Activated CD8-positive, alpha-beta memory T cell treated with anti-CD3 and anti-CD28 coated beads for 36 hours (primary cell): ENCODE measurements around the gene BOLL. TPM values are rescaled to one million over a fixed set of nuclear protein-coding genes. Genes with fewer than 3 reads are reported as not detected.
"Not testable (repeated sequence)": the region's sequence is repeated elsewhere in the genome, so short reads cannot be mapped to it uniquely, and the experiment has no call there.

ENCODE experiments used
- CTCF ChIA-PET: fragments of 350-600 bp; sonication (Branson Sonifier 250); formaldehyde crosslinking; loops from one replicate; lab custom pipeline; 2021; ENCODE audit warnings: antibody characterized with exemption; lab: Charles Lee
- POLR2A ChIA-PET: fragments of 350-600 bp; sonication (Branson Sonifier 250); formaldehyde crosslinking; loops from one replicate; lab custom pipeline; 2021; ENCODE audit warnings: antibody characterized with exemption; lab: Charles Lee
- total RNA-seq, 2 experiments: library from RNA; stranded (reverse); gene quantifications; one replicate each; pipeline ENCODE4 v1.2.3, GENCODE V29; 2021

BOLL gene
- total RNA-seq, 2 experiments from 2014 or later: not detected

DNA sequence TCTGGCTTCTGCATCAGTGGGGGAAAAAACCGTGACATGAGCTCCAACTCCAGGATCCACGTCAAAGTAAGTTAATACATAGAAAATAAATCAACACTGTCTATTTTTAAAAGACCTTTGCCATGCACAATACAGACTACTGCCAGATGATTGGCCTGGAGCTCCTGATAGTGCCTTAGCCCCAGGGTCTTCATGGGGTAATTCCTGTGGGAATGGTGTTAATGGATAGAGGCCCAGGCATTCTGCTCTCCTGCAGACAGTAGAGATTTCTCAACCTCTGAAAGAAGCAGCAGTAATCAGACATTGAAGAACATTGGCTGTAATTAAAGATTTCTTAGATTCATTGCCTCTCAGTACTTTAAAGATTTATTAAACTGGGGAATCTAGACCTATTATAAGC lies 15.0 kb upstream of the BOLL start:
- POLR2A ChIA-PET: no interaction called here
- CTCF ChIA-PET: no interaction called here

DNA sequence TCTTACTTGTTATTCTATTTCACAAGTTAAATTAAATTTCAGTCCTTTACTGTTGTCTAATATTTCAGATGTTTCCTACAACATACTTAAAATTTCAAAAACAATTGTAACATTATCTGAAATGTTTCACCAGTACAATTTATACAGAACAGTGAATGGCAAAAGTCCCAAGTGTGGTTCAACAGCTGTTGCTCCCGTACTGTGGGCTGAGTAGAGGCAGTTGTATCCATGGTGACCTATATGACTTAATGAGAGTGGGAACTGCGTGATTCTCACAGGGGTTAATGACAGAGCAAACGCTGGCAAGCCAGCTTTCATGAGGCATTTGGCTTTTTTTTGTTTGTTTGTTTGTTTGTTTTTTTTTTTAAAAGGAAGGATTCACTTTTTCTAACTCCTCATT lies 13.9 kb upstream of the BOLL start:
- CTCF ChIA-PET: no interaction called here

DNA sequence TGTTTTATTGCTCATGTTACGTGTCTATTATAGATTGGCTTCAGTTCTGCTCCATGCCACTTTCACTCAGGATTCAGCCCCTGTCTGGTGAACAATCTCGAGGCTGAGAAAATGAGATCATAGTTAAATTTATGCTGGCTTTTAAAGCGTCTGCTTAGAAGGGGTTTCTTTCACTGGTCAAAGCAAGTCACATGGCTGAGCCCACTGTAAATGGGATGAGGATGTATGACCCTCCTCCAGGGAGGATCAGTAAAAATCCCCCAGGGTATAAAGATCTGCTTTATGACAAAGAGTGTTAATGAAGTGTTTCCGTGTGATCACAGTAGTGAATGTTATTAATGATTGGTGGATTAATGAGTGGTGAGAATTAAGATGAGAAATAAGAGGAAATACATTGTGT lies 13.1 kb upstream of the BOLL start:
- CTCF ChIA-PET: no interaction called here

More for the DNA sequence above, 13.9 kb upstream of the BOLL start:
- POLR2A ChIA-PET: no interaction called here

DNA sequence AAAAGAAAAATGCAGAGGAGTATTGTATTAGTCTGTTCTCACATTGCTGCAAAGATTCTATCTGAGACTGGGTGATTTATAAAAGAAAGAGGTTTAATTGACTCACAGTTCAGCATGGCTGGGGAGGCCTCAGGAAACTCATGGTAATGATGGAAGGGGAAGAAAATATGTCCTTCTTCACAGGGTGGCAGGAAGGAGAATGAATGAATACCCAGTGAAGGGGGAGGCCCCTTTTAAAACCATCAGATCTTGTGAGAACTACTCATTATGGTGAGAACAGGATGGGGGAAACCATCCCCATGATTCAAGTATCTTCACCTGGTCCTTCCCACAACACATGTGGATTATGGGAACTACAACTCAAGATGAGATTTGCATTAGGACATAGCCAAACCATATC lies 10.2 kb upstream of the BOLL start:
- ChIA-PET CTCF (no interaction called here), POLR2A (no interaction called here)

More for the DNA sequence above, 13.1 kb upstream of the BOLL start:
- POLR2A ChIA-PET: no interaction called here

DNA sequence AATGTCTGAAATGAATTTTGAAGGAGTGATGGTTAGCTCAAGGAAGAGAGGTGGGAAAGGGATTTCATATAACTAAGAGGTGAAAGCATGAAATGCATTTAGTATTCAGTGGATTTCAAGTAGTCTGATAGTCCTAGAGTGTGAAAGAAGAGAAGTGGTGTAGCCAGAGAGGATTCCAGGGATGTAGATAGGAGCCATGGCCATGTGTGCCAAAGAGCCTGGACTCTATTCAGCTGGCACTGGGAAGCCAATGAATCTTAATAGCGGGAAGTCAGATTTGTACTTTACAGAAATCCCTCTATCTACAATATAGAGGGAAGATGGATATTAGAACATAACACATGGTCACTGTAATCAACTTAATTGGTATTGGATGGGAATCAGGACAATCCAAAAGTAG lies 8.3 kb upstream of the BOLL start:
- CTCF ChIA-PET: no interaction called here
- POLR2A ChIA-PET: no interaction called here

DNA sequence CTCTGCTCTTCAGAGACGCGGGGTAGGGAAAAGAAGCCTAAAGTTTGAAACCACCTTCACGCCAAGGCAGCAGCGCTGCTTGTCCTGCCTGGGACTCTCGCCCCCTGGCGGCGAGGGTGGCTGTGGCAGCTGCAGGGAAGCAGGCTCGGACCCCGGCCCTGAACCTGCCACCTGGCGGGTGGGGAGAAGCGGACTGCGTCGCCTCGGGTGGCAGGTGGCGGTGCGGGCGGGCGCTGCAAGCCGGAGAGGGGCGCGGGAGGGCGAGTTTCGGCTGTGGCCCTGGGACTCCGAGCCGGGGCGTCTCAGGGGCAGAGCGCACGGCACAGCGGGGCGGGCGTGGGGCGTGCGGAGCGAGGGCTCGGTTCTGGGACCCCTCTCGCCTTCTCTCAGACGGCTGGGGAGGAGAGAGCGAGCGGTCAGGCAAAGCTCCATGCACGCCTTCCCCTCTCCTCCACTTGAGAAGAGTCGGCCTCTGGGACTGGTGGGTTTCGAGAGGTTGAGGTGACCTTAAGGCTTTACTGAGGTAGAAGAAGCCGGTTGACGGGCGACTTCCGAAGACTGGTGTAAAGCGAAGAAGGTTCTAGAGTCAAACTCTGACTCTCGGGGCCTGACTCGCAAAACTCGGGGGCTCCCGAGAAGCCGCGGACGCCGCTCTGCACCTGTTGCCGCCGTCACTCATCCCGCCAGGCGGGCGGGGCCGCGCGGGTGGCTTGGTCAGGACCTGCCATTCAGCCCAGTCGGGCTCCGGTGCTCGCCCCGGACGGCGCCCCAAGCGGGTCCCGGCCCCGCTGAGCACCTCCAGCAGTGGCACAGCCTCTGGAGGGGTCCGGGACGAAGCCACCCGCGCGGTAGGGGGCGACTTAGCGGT lies 1.1 kb upstream of the BOLL start:
- CTCF ChIA-PET: no interaction called here
- POLR2A ChIA-PET: no interaction called here

DNA sequence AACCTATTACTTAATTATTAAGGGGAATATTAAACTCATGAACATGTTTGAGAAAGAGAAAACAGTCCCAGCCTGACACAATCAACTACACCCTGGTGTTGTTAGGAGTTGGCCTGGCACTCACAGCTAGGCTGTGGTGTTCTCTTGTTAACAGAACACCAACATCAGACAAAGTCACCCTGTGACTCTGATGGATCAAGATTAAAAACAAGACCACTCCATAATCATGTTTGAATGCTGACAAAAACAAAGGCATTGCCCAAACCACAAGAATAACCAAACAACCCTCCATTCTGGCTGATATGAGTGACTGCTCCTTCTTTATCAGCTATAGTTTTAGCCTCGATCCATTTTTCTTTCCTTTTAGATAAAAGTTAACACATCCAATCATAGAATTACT lies 3.0 kb downstream of the BOLL start:
- POLR2A ChIA-PET: no interaction called here

DNA sequence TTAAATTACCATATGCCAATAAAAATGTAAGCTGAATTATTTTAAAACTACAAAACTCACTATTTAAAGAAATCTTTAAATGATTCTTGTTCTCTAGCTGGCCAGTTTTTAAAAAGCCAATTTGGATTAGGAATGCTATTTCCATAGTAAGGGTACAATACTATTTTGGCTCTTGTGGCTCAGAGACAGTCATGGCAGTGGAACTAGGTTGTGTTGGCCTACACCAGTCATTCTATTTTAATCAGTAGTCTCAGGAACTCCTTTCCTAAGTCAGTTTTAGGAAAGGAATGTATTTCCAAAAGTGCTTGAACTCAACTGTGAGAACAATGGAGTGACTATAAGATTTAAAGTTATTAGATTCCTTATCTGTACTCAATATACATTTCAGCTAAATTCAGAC lies 5.9 kb downstream of the BOLL start:
- CTCF ChIA-PET: interaction anchor here (1.4 to 1.8 kb wide), 2 partner anchors 73 to 280 kb away, joined by 3 to 6 read pairs; partner anchors contain the start of gene HSPD1
- POLR2A ChIA-PET: no interaction called here

More for the DNA sequence above, 3.0 kb downstream of the BOLL start:
- CTCF ChIA-PET: interaction anchor here (0.7 kb wide), 1 partner anchor 404 kb away, joined by 3 read pairs; no protein-coding TSS in a partner anchor

DNA sequence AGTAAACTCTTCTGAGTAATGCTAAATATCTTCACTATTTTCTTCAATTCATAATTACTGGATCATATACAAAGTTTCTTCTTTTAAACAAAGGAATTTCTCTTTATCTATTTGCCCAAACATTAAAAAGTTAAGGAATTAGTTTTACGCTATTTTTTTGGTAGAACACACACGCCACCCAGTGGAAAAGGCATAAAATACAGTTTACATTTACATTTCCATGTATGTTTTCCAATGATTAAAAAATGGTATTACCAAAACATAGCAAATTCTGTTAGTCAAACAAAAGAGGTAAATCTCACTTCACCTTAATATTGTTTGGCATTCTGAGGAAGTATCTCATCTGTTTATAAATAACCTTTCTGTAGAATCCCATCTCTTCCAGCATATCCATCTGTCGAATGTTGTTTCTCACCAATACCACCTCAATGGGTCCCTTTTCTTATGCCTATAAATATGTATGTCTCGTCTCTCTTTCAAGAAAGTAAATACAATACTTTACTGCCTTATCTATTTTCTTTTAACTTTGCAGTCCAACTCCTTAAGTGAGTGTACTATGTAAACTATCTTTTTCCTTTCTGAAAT lies 7.2 kb downstream of the BOLL start:
- ChIA-PET POLR2A (no interaction called here), CTCF (interaction anchor here (1.4 kb wide), 1 partner anchor 278 kb away, joined by 3 read pairs; the partner anchor contains the start of gene HSPD1)

DNA sequence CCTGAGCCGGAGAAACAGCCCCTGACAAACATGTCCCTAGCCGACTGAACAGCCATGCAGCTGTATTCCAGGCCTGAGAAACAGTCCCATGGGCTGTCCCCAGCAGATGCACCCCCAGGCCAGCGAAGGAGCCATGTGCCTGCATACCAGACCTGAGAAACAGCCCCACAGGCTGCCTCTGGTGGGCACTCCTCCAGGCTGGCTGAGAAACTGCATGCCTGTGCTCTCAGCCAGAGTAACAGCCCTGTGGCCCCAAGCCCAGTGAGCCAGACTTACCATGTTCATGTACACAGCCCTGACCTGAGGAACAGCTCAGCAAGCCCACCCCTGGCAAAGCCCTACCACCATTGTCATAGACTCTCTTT lies 24.8 kb downstream of the BOLL start:
- ChIA-PET POLR2A (no interaction called here), CTCF (no interaction called here)

DNA sequence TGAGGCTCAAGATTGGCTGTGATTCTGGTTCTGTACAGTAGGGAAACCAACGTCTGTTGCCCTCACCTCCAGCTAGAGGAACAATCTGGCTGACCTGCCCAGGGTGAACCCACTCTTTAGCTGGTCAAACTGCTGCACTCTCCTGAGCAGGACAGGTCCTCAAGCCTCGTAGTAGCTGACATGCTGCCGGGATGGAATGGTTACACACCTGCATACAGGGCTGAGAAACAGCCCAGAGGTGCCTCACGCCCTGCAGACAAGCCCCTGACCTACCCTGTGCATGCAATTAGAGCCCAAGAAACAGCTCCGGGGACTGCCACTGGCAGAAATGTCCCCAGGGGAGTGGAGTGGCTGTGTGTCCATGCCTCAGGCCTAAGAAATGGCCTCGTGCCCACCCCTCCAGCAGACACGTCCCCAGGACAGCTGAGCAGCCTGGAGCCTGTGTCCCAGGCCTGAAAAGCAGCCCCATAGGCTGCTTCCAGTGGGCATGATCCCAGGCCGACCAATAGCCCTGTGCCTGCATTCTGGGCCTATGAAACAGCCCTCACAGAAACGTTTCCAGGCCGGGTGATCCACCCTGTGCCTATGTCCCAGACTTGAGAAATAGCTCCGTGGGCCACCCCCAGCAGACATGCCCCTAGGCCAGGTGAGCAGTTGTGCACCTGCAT lies 25.4 kb downstream of the BOLL start:
- POLR2A ChIA-PET: no interaction called here
- CTCF ChIA-PET: no interaction called here

DNA sequence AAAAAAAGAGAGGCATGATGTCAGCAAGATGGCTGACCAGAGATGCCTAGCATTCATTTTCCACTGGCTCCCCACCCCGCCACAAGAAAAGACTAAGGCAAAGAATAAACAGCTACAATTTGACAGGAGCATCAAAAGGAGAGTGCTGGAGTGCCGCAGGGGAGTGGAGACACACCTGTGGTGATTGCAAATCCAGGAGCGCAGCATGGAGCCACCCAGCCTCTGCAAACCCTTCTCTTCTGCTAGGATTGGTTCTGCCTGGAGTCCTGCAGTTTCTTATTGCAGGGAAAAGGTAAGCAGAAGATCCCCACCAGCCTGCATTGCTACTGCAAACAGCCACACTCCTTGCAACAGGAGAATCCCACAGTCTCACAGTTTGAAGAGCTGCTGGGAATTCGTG lies 26.1 kb downstream of the BOLL start:
- ChIA-PET CTCF (no interaction called here), POLR2A (no interaction called here)

DNA sequence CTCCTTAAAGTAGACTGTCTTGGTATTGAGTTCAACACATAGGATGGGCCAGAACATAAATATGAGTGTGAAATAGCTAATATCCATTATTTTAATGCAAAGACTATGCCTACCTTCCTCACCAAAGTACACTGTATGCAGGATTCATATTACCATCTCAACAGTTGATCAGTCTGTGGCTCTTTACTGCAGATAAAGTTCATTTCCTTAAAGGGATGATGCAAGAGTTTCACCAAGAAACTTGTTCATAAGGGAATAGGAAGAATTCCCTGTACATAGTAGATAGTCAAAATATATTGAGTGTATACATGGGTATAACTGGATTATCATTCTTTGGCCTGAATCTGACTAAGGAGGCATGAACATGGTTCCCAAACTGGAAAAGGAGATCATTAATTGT lies 44.9 kb downstream of the BOLL start:
- POLR2A ChIA-PET: no interaction called here
- CTCF ChIA-PET: no interaction called here

DNA sequence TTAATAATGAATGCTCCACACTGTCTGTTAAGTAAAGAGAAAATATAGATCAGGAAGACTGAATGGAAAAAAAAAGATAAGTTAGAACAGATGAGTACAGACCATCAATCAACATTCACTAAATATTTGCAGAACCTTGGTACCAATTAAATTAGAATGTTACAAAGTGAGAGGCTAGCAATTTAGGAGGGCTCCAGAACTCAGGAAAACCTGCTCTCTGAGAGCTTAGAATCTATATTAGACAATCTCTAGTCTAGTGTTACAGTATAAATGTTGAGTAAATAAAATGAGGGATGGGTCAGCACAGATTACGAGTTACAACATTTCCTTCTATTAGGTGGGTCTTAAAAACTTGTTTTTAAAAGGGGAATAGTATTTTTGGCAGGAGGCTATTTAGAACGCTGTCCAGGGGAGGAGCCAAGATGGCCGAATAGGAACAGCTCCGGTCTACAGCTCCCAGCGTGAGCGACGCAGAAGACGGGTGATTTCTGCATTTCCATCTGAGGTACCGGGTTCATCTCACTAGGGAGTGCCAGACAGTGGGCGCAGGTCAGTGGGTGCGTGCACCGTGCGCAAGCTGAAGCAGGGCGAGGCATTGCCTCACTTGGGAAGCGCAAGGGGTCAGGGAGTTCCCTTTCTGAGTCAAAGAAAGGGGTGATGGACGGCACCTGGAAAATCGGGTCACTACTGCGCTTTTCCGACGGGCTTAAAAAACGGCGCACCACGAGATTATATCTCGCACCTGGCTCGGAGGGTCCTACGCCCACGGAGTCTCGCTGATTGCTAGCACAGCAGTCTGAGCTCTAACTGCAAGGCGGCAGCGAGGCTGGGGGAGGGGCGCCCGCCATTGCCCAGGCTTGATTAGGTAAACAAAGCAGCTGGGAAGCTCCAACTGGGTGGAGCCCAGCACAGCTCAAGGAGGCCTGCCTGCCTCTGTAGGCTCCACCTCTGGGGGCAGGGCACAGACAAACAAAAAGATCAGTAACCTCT lies 56.3 kb downstream of the BOLL start:
- CTCF ChIA-PET, POLR2A ChIA-PET: not testable (repeated sequence)

DNA sequence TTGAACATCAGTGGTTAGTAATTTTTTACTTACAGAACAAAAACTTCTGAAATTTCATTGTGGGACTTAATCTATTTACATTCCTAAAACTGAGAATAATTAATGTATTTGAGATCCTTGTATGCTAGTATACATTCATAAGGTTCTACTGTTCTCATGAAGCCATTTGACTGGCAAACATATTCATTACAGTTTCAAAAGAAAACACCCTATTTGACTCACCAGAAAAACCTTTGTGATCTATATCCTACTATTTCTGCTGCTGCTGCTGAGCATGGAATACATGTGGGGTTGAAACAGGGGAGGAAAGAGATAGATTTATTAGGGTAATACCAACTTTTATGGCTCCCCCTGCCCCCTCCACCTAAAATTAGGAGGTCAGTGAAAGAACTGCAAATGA lies 58.1 kb downstream of the BOLL start:
- ChIA-PET POLR2A (no interaction called here), CTCF (no interaction called here)

DNA sequence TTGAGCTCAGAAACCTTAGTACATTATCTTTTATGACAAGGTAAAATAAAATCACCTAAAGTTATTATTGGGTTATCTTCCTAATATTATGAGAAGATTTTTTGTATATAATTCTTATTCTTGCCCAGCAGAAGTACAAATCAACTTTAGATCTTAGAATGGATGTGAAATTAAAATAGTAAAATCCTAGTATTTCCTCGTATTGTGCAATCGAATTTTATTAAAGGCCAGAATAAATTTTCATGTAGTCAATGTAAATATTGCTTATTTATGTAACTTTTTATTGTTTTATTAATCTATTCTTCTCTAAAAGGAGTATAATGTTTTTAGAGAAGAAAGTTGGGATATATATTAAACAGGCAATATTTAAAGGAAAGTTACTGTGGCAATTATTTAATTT lies 67.3 kb downstream of the BOLL start:
- CTCF ChIA-PET: no interaction called here

DNA sequence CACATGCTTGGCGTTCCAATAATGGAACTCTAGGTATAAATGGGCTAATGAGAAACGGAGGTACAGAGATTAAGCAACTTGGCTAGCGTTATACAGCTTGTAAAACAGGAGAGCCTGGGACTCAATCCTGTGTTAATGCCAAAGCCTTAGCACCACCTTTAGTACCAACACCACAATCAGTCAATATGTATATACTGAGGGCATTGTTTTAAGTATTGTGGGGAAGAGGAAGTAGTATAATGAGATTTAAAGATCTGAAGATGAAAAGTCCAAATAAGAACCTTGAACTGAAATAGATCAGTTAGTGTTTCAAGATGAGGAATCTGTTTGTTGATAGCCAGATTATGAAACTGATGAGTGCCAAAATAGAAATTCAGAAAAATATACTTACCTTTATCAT lies 71.8 kb downstream of the BOLL start:
- CTCF ChIA-PET: no interaction called here
- POLR2A ChIA-PET: no interaction called here

More for the DNA sequence above, 67.3 kb downstream of the BOLL start:
- POLR2A ChIA-PET: no interaction called here

DNA sequence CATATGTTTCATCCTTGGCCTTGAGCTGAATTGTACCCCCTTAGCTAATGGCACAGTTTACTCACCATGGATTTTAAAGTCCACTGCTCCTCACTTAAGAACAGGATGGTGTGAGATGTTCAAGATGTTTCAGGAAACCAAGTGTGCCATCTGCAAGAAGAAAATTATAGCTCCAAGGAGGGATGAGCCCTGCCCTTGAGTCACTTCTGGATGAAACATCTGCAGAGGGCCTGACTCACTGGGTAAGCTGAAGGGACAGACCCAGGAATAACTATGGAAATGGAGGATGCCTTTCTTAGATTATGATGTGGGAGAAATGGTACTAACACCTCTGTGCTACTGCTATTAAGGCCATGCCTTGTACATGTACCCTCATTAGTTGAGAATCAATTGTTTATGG lies 73.5 kb downstream of the BOLL start:
- POLR2A ChIA-PET: no interaction called here
- CTCF ChIA-PET: no interaction called here

DNA sequence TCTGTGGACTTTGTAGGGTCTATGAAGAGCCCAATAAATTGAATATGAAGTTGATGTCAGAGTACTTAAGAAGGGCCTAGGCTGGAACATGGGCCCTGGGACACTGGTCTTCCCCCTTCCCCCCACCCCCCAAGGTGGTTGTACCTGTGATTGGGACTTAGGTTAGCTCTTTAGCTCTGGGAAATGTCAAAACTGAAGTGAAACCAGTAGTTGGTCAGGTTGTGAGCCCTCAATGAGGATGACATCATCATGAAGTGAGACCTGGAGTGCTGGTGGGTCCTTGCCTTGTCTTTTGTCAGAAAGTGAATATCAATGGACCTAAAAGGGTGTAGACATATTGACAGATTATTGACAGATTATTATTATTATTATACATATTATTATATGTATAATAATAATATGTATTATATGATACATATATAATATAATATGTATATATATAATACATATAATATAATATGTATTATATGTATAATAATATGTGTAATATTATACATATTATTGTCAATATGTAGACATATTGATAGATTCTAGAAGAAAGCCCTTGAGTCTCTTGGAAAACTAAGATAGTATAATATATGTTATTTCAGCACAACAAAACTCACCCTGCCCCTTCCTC lies 74.6 kb downstream of the BOLL start:
- ChIA-PET POLR2A (no interaction called here), CTCF (no interaction called here)
